Activated CD4-positive, alpha-beta T cell treated with anti-CD3 and anti-CD28 coated beads for 36 hours (primary cell): ENCODE results near the gene ARHGEF2. TPM values are rescaled to one million over a fixed set of nuclear protein-coding genes. Genes with fewer than 3 reads are reported as not detected.

Source experiments
- ATAC-seq: fragments of 200-7000 bp; cut with Tn5 transposase; one replicate; pipeline ENCODE4 v1.10.0; 2021; ENCODE audit warnings: mild to moderate bottlenecking, moderate library complexity
- CTCF ChIA-PET: fragments of 350-600 bp; sonication (Branson Sonifier 250); formaldehyde crosslinking; loops from one replicate; lab custom pipeline; 2021; ENCODE audit warnings: antibody characterized with exemption; lab: Charles Lee
- POLR2A ChIA-PET: fragments of 350-600 bp; sonication (Branson Sonifier 250); formaldehyde crosslinking; loops from one replicate; lab custom pipeline; 2021; ENCODE audit warnings: antibody characterized with exemption, inconsistent platforms; lab: Charles Lee
- DNase-seq: peaks from one replicate; pipeline ENCODE4 v3.0.0-alpha.2; 2020
- H3K27ac Mint-ChIP-seq: one replicate; pipeline ENCODE4 v1.8.0; 2021; ENCODE audit warnings: mixed read lengths
- H3K27me3 Mint-ChIP-seq: one replicate; pipeline ENCODE4 v1.8.0; 2021; ENCODE audit warnings: mixed read lengths
- H3K36me3 Mint-ChIP-seq: one replicate; pipeline ENCODE4 v1.8.0; 2021; ENCODE audit warnings: low read depth, mixed read lengths
- H3K4me1 Mint-ChIP-seq: one replicate; pipeline ENCODE4 v1.8.0; 2021; ENCODE audit warnings: mixed read lengths
- H3K4me3 Mint-ChIP-seq: one replicate; pipeline ENCODE4 v1.8.0; 2021; ENCODE audit warnings: mild to moderate bottlenecking, moderate library complexity, mixed read lengths
- H3K9me3 Mint-ChIP-seq: one replicate; pipeline ENCODE4 v1.8.0; 2021; ENCODE audit warnings: low read depth, mixed read lengths
- intact Hi-C, 2 experiments: fragments of 100-400 bp; cut with DNase I in 1 of 2; cut with micrococcal nuclease in 1 of 2; formaldehyde crosslinking; loops; one replicate each; pipeline versions ENCODE4 v1.14.2 to v1.15.1; 2022 to 2024; cut with DNase I, micrococcal nuclease
- total RNA-seq, 2 experiments: library from RNA; stranded (reverse); gene quantifications; one replicate each; pipeline ENCODE4 v1.2.3, GENCODE V29; 2021

The ARHGEF2 gene
- total RNA-seq, 2 experiments from 2014 or later: 135 to 216 TPM

DNA sequence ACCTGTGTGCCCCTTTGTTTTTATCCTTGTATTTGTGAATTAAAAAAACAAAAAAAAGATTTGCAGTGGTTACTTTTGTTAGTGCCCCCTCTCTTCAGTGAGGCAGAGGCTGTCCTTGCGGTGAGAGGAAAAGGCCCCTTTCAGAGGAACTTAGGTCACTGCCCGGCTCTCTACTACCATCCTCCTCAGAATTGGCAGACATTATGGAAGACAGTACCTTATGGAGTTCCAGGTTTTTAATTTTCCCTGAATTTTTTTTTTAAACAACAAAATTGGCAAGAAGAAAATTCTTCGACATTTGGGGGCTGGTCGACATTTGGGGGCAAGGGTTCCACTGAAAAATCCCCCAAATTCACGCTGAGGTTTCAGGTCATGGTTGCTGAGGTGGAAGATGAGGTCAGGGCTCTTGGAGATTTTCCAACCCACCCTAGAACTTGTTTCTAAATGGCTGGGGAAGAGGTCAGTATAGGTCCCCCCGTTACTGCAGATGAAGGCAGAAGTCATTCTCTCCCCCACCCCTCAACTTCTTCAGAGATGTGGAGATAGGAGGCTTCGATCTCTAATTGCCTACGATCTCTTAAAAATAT, 31.6 kb downstream of the ARHGEF2 start:
- Mint-ChIP-seq H3K36me3 (peaks cover 52% of the 10 kb centered on the region), H3K4me3 (peak overlapping the region; percentile 58), H3K9me3 (no peaks in the 10 kb centered on the region), H3K27ac (peak overlapping the region; percentile 96), H3K4me1 (peaks cover 50% of the 10 kb centered on the region), H3K27me3 (no peaks in the 10 kb centered on the region)
- no peak for DNase-seq
- intact Hi-C loops: loop anchor here (1.0 to 2.0 kb wide), 5 partner anchors 12 to 106 kb away; partner anchors contain the start of genes KHDC4 (in 2 of the 2), RIT1 (in 1 of the 2) and UBQLN4 (in 1 of the 2)
- ChIA-PET CTCF (interaction anchor here (0.6 to 1.5 kb wide), 11 partner anchors 9 to 189 kb away, joined by 3 to 8 read pairs (median 4); partner anchors contain the start of genes ARHGEF2 and KHDC4), POLR2A (interaction anchor here (0.6 to 1.7 kb wide), 6 partner anchors 9 to 336 kb away, joined by 3 to 20 read pairs (median 5); partner anchors contain the start of genes ARHGEF2, KHDC4 and SMG5)
- peak; percentile 13 for ATAC-seq

- H3K4me3 Mint-ChIP-seq: no peak overlapping the region
- peaks cover 72% of the 10 kb centered on the region for H3K4me1 Mint-ChIP-seq
- CTCF ChIA-PET: interaction anchor here (0.5 to 3.0 kb wide), 5 partner anchors 11 to 1136 kb away, joined by 3 to 18 read pairs (median 4); partner anchors contain the start of gene KHDC4
- peak overlapping the region; percentile 96 for H3K27ac Mint-ChIP-seq
- POLR2A ChIA-PET: no interaction called here
- no peaks in the 10 kb centered on the region for H3K9me3 Mint-ChIP-seq
- ATAC-seq: no peak
- no peak for DNase-seq
- intact Hi-C loops: no loop called here
- peaks cover 38% of the 10 kb centered on the region for H3K36me3 Mint-ChIP-seq
- no peaks in the 10 kb centered on the region for H3K27me3 Mint-ChIP-seq
Measured at GRCh38 chr1:155944444-155944799, 33.9 kb downstream of the ARHGEF2 start.

GRCh38 chr1:155942578-155943141, 35.7 kb downstream of the ARHGEF2 start:
- Mint-ChIP-seq H3K27ac (peak overlapping the region; percentile 92), H3K36me3 (peaks cover 29% of the 10 kb centered on the region), H3K27me3 (no peaks in the 10 kb centered on the region), H3K9me3 (no peaks in the 10 kb centered on the region), H3K4me3 (no peak overlapping the region), H3K4me1 (peaks cover 78% of the 10 kb centered on the region)
- ATAC-seq (no peak), DNase-seq (peak; percentile 22)
- ChIA-PET POLR2A (interaction anchor here (0.6 to 1.0 kb wide), 2 partner anchors 36 to 268 kb away, joined by 3 read pairs; partner anchors contain the start of gene ARHGEF2), CTCF (interaction anchor here (0.5 to 3.0 kb wide), 5 partner anchors 9 to 50 kb away, joined by 3 to 18 read pairs (median 4); partner anchors contain the start of gene KHDC4)
- intact Hi-C loops: no loop called here

GRCh38 chr1:155941845-155942531, 36.4 kb downstream of the ARHGEF2 start:
- peak overlapping the region; percentile 92 for H3K27ac Mint-ChIP-seq
- ChIA-PET CTCF (interaction anchor here (0.7 to 1.3 kb wide), 2 partner anchors 30 to 48 kb away, joined by 4 read pairs; no protein-coding TSS in a partner anchor), POLR2A (interaction anchor here (0.6 to 1.0 kb wide), 2 partner anchors 37 to 267 kb away, joined by 3 read pairs; partner anchors contain the start of gene ARHGEF2)
- ATAC-seq: no peak
- H3K27me3 Mint-ChIP-seq: no peaks in the 10 kb centered on the region
- peaks cover 73% of the 10 kb centered on the region for H3K4me1 Mint-ChIP-seq
- intact Hi-C loops: no loop called here
- H3K9me3 Mint-ChIP-seq: no peaks in the 10 kb centered on the region
- no peak overlapping the region for H3K4me3 Mint-ChIP-seq
- no peak for DNase-seq
- H3K36me3 Mint-ChIP-seq: peaks cover 24% of the 10 kb centered on the region

GRCh38 chr1:155940993-155941844, 37.1 kb downstream of the ARHGEF2 start, which contains the start of gene RXFP4:
RXFP4 (plus strand) TSS chr1:155941638; CDS start chr1:155941710, 72 bp downstream.
- Mint-ChIP-seq H3K4me3 (no peak within 1 kb of the TSS), H3K27ac (peak within 1 kb of the TSS; percentile 92), H3K9me3 (no peaks in the 10 kb centered on the region), H3K27me3 (no peaks in the 10 kb centered on the region), H3K4me1 (peaks cover 65% of the 10 kb centered on the region), H3K36me3 (peaks cover 16% of the 10 kb centered on the region)
- intact Hi-C loops: no loop called here
- DNase-seq: peak; percentile 28
- ChIA-PET POLR2A (interaction anchor here (1.2 to 2.0 kb wide), 2 partner anchors 35 to 76 kb away, joined by 3 to 13 read pairs; no protein-coding TSS in a partner anchor), CTCF (interaction anchor here (5.2 kb wide), 1 partner anchor 49 kb away, joined by 72 read pairs; no protein-coding TSS in a partner anchor)
- ATAC-seq: peak; percentile 4

GRCh38 chr1:155940482-155940992, 37.8 kb downstream of the ARHGEF2 start:
- DNase-seq (peak; percentile 29), ATAC-seq (peak; percentile 65)
- H3K27ac Mint-ChIP-seq: peak overlapping the region; percentile 92
- H3K4me1 Mint-ChIP-seq: peaks cover 58% of the 10 kb centered on the region
- POLR2A ChIA-PET: interaction anchor here (0.6 to 2.0 kb wide), 4 partner anchors 14 to 76 kb away, joined by 3 to 13 read pairs (median 4); no protein-coding TSS in a partner anchor
- H3K9me3 Mint-ChIP-seq: no peaks in the 10 kb centered on the region
- H3K4me3 Mint-ChIP-seq: no peak overlapping the region
- H3K27me3 Mint-ChIP-seq: no peaks in the 10 kb centered on the region
- intact Hi-C loops: no loop called here
- CTCF ChIA-PET: interaction anchor here (0.7 to 5.2 kb wide), 2 partner anchors 50 to 526 kb away, joined by 3 to 72 read pairs; no protein-coding TSS in a partner anchor
- H3K36me3 Mint-ChIP-seq: peaks cover 10% of the 10 kb centered on the region

DNA sequence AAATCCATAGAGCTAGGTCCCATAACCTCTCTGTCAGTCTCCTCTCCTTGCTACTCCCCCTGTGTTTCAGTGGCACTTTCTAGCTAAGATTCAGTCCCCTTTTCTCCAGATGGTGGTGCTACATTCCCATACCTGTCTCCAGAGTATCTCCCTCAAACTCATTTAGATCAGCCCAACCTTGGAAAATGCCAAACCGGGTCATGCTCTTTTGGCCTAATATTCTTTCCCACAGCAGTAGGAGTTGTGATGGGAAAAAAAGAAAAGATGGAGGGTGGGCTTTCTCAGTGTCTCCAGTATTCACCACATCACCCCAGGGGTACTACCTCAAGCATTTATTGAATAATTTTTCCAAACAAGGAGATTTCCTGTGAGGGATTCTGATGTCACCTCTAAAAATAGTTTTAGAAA, 40.1 kb downstream of the ARHGEF2 start:
- DNase-seq (peak; percentile 42), ATAC-seq (peak; percentile 18)
- H3K4me1 Mint-ChIP-seq: peaks cover 44% of the 10 kb centered on the region
- CTCF ChIA-PET: interaction anchor here (0.6 to 5.2 kb wide), 26 partner anchors 8 to 687 kb away, joined by 3 to 72 read pairs (median 4); partner anchors contain the start of gene ARHGEF2
- no peaks in the 10 kb centered on the region for H3K9me3 Mint-ChIP-seq
- no peaks in the 10 kb centered on the region for H3K36me3 Mint-ChIP-seq
- H3K27ac Mint-ChIP-seq: peak overlapping the region; percentile 63
- intact Hi-C loops: loop anchor here (1.0 kb wide), 2 partner anchors 51 to 128 kb away; no protein-coding TSS in a partner anchor
- H3K4me3 Mint-ChIP-seq: no peak overlapping the region
- H3K27me3 Mint-ChIP-seq: no peaks in the 10 kb centered on the region
- POLR2A ChIA-PET: interaction anchor here (0.6 to 1.4 kb wide), 4 partner anchors 8 to 287 kb away, joined by 3 to 11 read pairs (median 5); partner anchors contain the start of gene ARHGEF2

GRCh38 chr1:155934936-155935590, 43.3 kb downstream of the ARHGEF2 start:
- Mint-ChIP-seq H3K4me3 (no peak overlapping the region), H3K36me3 (peaks cover 24% of the 10 kb centered on the region), H3K27ac (no peak overlapping the region), H3K9me3 (no peaks in the 10 kb centered on the region), H3K27me3 (no peaks in the 10 kb centered on the region), H3K4me1 (peaks cover 48% of the 10 kb centered on the region)
- ATAC-seq (no peak), DNase-seq (no peak)
- intact Hi-C loops: loop anchor here (1.0 to 2.0 kb wide), 12 partner anchors 11 to 403 kb away; partner anchors contain the start of genes ARHGEF2 (in 2 of the 2), CCT3 (in 2 of the 2), SYT11 (in 2 of the 2) and TSACC (in 2 of the 2)
- ChIA-PET POLR2A (interaction anchor here (0.8 to 5.5 kb wide), 7 partner anchors 11 to 96 kb away, joined by 3 to 62 read pairs (median 6); partner anchors contain the start of gene ARHGEF2), CTCF (interaction anchor here (0.6 to 5.4 kb wide), 13 partner anchors 9 to 162 kb away, joined by 3 to 42 read pairs (median 6); partner anchors contain the start of gene ARHGEF2)
